CD4-positive, alpha-beta T cell treated with Interleukin-15 for 4 hours (primary cell): ENCODE results near the gene PARP15.
A peak's percentile ranks its signal among the peaks of the same experiment; 100 is the strongest.

Source experiments
- DNase-seq: peaks from one replicate; pipeline ENCODE4 v3.0.0-alpha.2; 2020; ENCODE audit warnings: low spot score

The PARP15 gene

GRCh38 chr3:122665881-122666280, 88.4 kb downstream of the PARP15 start:
- DNase-seq = no peak

DNA sequence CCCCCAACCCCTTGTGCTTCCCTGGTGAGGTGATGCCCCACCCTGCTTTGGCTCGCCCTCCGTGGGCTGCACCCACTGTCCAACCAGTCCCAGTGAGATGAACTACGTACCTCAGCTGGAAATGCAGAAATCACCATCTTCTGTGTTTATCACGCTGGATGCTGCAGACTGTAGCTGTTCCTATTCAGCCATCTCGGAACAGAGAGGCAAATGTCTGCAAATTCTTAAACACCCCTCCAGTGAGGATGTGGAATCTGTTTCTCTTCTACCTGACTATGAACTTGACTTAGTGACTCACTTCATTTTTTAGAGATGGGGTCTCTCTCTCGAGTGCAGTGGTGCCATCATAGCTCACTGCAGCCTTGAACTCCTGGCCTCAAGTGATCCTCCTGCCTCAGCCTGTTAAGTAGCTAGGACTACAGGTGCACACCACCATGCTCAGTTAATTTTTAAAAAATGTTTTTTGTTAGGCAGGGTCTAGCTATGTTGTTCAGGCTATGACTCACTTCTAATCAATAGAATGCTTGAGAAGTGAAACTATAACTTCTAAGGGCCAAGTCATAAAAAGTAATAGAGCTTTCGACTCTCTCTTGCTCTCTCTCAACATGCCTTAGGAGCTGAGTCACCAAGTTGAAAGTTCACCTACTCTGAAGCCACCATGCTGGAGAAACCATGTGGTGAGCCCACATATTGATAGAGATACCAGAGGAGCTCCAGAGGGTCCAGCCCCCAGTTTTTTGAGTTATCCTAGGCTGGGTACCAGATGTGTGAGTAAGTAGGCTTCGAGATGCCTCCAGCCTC, 91.7 kb downstream of the PARP15 start:
- DNase-seq = peak; percentile 4

DNA sequence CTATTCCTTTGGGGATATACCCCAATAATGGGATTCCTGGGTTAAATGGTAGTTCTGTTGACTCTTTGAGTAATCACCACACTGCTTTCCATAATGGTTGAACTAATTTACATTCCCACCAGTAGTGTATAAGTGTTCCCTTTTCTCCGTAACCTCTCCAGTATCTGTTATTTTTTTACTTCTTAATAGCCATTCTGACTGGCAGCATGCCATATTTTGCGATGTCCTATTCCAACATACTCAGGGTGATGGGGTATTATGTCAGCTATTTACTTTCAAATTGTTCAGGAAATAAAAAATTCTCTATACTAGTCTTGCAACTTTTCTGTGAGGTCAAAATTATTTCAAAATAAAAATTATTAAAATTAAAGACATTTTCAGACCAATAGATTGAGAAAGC, 94.1 kb downstream of the PARP15 start:
- DNase-seq = no peak

- no peak for DNase-seq
These were observed 96.9 kb downstream of the PARP15 start for GRCh38 chr3:122674339-122674738.

GRCh38 chr3:122676759-122677158, 99.3 kb downstream of the PARP15 start:
- no peak for DNase-seq

DNA sequence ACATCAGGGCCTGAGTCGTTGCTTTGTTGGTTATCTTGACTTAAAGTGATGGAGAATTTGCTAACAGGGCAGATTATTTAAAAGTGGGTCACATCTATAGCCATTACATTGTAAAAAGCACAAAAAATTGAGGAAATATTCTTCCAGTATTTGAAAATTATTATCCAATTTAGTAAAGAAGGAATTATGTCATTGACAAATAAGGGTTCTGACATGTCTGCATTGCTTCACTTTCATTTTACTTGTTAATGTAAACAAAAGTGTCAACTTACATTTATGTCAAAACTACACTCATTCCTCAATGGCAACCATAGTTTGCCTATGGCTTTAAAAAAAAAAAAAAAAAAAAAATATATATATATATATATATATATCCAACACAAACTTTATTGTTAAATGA, 99.8 kb downstream of the PARP15 start:
- DNase-seq = no peak

- no peak for DNase-seq
These were observed 101.1 kb downstream of the PARP15 start for GRCh38 chr3:122678506-122678905.

GRCh38 chr3:122679085-122679881, 101.8 kb downstream of the PARP15 start:
- peak; percentile 86 for DNase-seq

GRCh38 chr3:122679882-122680474, 102.5 kb downstream of the PARP15 start:
- DNase-seq = no peak

GRCh38 chr3:122680475-122681283, 103.2 kb downstream of the PARP15 start, which contains the start of gene PARP14:
PARP14 (plus strand) TSS chr3:122680839; CDS start chr3:122680884, 45 bp downstream.
- peak; percentile 70 for DNase-seq

DNA sequence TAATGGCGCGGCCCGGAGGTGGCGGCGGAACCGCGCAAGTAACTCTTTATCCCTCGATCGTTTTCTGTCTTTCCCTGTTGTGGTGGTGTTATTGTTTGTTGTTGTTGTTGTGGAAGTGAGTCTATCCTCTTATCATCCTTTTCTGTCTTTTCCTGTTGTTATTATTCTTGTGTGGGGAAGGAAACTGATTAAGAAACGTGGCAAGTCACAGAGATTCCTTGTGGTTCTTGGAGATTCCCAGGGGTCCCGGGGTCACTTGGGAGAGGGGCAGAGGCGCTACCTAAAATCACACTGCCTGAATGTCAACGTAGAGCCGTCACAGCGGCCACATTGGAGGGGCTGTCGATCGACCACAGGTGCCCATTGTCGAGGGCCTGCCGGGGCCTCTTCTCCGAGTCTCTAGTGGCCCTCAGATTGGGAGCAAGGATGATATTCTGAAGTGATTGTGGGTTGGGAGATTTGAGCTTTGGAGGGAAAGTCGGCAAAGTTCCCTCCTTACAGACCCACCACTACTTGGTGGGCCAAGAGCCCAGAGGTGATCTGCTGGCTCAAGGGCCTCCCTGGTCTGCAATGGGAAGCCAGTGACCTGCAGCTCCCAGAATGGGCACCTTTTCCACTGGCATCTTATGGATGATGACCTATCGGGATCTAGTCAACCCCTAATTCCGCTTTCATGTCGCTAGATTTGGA, 104.0 kb downstream of the PARP15 start:
- no peak for DNase-seq

- DNase-seq = no peak
These were observed 104.5 kb downstream of the PARP15 start for GRCh38 chr3:122681974-122682409.

DNA sequence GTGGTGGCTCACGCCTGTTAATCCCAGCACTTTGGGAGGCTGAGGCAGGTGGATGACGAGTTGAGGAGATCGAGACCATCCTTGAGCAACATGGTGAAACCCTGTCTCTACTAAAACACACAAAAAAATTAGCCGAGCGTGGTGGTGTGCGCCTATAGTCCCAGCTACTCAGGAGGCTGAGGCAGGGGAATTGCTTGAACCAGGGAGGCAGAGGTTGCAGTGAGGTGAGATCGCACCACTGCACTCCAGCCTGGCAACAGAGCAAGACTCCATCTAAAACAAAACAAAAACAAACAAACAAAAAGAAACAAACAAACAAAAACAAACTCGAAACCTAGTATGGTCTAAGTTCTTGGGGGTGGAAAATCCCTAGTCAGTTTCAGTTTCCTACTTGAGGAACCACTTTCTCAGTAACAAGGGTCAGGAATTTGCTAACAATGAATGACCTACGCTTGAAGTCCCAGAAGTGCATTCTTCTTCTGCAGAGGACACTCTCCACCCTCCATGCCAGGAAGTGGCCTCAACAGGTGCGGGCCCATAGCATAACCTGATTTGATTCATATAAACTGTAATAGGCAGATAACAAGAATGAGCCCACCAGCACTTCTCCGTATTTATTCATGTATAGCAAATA, 105.4 kb downstream of the PARP15 start:
- peak; percentile 2 for DNase-seq

GRCh38 chr3:122687298-122687697, 109.8 kb downstream of the PARP15 start:
- DNase-seq = no peak
